ENCODE data around the gene TMEM25. TPM values are rescaled to one million over a fixed set of nuclear protein-coding genes. Genes with fewer than 3 reads are reported as not detected.

Gene TMEM25
- polyA plus RNA-seq, 3 donors, result 0.57 TPM; not detected in 2

DNA sequence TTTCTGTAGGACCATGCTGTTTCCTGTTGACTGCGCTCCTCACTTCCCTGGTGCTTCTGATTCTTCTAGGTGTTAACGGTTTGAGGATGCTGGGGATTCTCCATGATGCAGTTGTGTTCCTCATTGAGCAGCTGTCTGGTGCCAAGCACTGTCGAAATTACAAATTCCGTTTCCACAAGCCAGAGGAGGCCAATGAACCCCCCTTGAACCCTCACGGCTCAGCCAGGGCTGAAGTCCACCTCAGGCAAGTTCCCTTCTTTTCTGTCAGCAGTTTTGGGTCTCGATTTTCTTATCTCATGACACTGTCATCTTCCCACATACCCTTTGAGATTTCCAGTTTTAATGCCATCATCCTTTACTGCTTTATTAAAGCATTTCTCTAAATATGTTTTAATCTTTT, 11.4 kb upstream of the TMEM25 start:
- intact Hi-C loops (cut with micrococcal nuclease), result no loop called here
- H3K4me1 Mint-ChIP-seq, result peaks cover 14% of the 10 kb centered on the region
- H3K36me3 Mint-ChIP-seq, result peaks cover 65 to 89% of the 10 kb centered on the region in 2 donors

DNA sequence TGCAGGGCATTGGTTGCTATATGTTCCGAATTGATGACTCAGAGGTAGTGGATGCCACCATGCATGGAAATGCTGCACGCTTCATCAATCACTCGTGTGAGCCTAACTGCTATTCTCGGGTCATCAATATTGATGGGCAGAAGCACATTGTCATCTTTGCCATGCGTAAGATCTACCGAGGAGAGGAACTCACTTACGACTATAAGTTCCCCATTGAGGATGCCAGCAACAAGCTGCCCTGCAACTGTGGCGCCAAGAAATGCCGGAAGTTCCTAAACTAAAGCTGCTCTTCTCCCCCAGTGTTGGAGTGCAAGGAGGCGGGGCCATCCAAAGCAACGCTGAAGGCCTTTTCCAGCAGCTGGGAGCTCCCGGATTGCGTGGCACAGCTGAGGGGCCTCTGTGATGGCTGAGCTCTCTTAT, 9.1 kb upstream of the TMEM25 start:
- Histone ChIP-seq H3K9me3 (replicated peaks in 1 of 2; ENCODE audit: control insufficient read depth in 1 of 2, insufficient read depth in 1 of 2, low read length in 2 of 2) (no peaks in the 10 kb centered on the region), H4K20me1 (ENCODE audit: insufficient read depth, low read length) (peaks cover 13% of the 10 kb centered on the region), H3K4me2 (replicated peaks; ENCODE audit: extremely low read depth, low read length, poor library complexity, severe bottlenecking) (no peak overlapping the region), H2AFZ (ENCODE audit: insufficient read depth, low read depth, low read length, poor library complexity, severe bottlenecking) (no peak overlapping the region), H3K4me3 (replicated peaks in 1 of 3; ENCODE audit: low read depth in 2 of 3, low read length in 3 of 3) (no peak overlapping the region), H3K36me3 (replicated peaks in 1 of 2; ENCODE audit: control insufficient read depth in 1 of 2, insufficient read depth in 2 of 2, low read length in 2 of 2) (peaks cover 54 to 73% of the 10 kb centered on the region in 2 donors), H3K27ac (ENCODE audit: low read depth in 1 of 2, low read length in 2 of 2) (no peak overlapping the region), H3K79me2 (ENCODE audit: insufficient read depth, low read length) (no peaks in the 10 kb centered on the region), H3K9ac (ENCODE audit: insufficient read depth, low read length, poor library complexity, severe bottlenecking) (no peak overlapping the region), H3K27me3 (ENCODE audit: control insufficient read depth in 2 of 2, insufficient read depth in 2 of 2, low read length in 2 of 2) (no peaks in the 10 kb centered on the region), H3K4me1 (ENCODE audit: control insufficient read depth in 1 of 2, insufficient read depth in 2 of 2, low read length in 2 of 2) (peaks cover 15% of the 10 kb centered on the region in 2 donors)
- H3K4me3 Mint-ChIP-seq, result no peak overlapping the region
- peaks cover 56 to 78% of the 10 kb centered on the region in 2 donors for H3K36me3 Mint-ChIP-seq
- intact Hi-C loops (cut with micrococcal nuclease), result no loop called here
- no peaks in the 10 kb centered on the region for H3K9me3 Mint-ChIP-seq
- no peak overlapping the region for H3K27ac Mint-ChIP-seq
- DNase-seq, result no peak
- TF ChIP-seq, protein P1, sequence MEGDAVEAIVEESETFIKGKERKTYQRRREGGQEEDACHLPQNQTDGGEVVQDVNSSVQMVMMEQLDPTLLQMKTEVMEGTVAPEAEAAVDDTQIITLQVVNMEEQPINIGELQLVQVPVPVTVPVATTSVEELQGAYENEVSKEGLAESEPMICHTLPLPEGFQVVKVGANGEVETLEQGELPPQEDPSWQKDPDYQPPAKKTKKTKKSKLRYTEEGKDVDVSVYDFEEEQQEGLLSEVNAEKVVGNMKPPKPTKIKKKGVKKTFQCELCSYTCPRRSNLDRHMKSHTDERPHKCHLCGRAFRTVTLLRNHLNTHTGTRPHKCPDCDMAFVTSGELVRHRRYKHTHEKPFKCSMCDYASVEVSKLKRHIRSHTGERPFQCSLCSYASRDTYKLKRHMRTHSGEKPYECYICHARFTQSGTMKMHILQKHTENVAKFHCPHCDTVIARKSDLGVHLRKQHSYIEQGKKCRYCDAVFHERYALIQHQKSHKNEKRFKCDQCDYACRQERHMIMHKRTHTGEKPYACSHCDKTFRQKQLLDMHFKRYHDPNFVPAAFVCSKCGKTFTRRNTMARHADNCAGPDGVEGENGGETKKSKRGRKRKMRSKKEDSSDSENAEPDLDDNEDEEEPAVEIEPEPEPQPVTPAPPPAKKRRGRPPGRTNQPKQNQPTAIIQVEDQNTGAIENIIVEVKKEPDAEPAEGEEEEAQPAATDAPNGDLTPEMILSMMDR (IDR thresholded peaks at IDR 0.05), result no peak
- H3K27me3 Mint-ChIP-seq (ENCODE audit: low read depth in 3 of 3), result peaks cover 0 to 5% (median 2%) of the 10 kb centered on the region in 3 donors
- WGBS (ENCODE audit: insufficient coverage), result 30% methylated on average over 10 of the region's 13 CpGs
- H3K4me1 Mint-ChIP-seq, result peaks cover 25% of the 10 kb centered on the region

More for the DNA sequence above, 11.4 kb upstream of the TMEM25 start:
- no peaks in the 10 kb centered on the region for H3K79me2 ChIP-seq (ENCODE audit: insufficient read depth, low read length)
- no peak overlapping the region for H2AFZ ChIP-seq (ENCODE audit: insufficient read depth, low read depth, low read length, poor library complexity, severe bottlenecking)
- H3K36me3 ChIP-seq (replicated peaks in 1 of 2; ENCODE audit: control insufficient read depth in 1 of 2, insufficient read depth in 2 of 2, low read length in 2 of 2), result peaks cover 73 to 92% of the 10 kb centered on the region in 2 donors
- no peak for DNase-seq
- Mint-ChIP-seq H3K27me3 (ENCODE audit: low read depth in 3 of 3) (peaks cover 0 to 5% (median 2%) of the 10 kb centered on the region in 3 donors), H3K27ac (no peak overlapping the region), H3K4me3 (no peak overlapping the region), H3K9me3 (no peaks in the 10 kb centered on the region)
- TF ChIP-seq, protein P1 (IDR thresholded peaks at IDR 0.05), result no peak
- H3K27ac ChIP-seq (ENCODE audit: low read depth in 1 of 2, low read length in 2 of 2), result no peak overlapping the region
- H4K20me1 ChIP-seq (ENCODE audit: insufficient read depth, low read length), result peaks cover 5% of the 10 kb centered on the region
- WGBS (ENCODE audit: insufficient coverage), result 64% methylated on average over 6 of the region's 6 CpGs
- peaks cover 6 to 7% of the 10 kb centered on the region in 2 donors for H3K4me1 ChIP-seq (ENCODE audit: control insufficient read depth in 1 of 2, insufficient read depth in 2 of 2, low read length in 2 of 2)
- H3K9ac ChIP-seq (ENCODE audit: insufficient read depth, low read length, poor library complexity, severe bottlenecking), result no peak overlapping the region
- no peak overlapping the region for H3K4me3 ChIP-seq (replicated peaks in 1 of 3; ENCODE audit: low read depth in 2 of 3, low read length in 3 of 3)
- H3K9me3 ChIP-seq (replicated peaks in 1 of 2; ENCODE audit: control insufficient read depth in 1 of 2, insufficient read depth in 1 of 2, low read length in 2 of 2), result no peaks in the 10 kb centered on the region
- no peak overlapping the region for H3K4me2 ChIP-seq (replicated peaks; ENCODE audit: extremely low read depth, low read length, poor library complexity, severe bottlenecking)
- no peaks in the 10 kb centered on the region for H3K27me3 ChIP-seq (ENCODE audit: control insufficient read depth in 2 of 2, insufficient read depth in 2 of 2, low read length in 2 of 2)
